Fibroblast of lung (primary cell): ENCODE data around the gene NF2. TPM values are rescaled to one million over a fixed set of nuclear protein-coding genes. Genes with fewer than 3 reads are reported as not detected.
A peak's percentile ranks its signal among the peaks of the same experiment; 100 is the strongest.

Source experiments
- DNase-seq, 2 donors: peaks; one replicate each; pipeline versions ENCODE4 v3.0.0 to v3.0.0-alpha.2; 2010; ENCODE audit warnings: low read depth in 2 of 2
- H2AFZ ChIP-seq: 2 replicates; pipeline ENCODE4 v1.5.1; 2012; ENCODE audit warnings: low read length, control low read depth, inconsistent platforms
- H3K27ac ChIP-seq: 2 replicates; pipeline ENCODE4 v1.5.1; 2011; ENCODE audit warnings: low read length, control low read depth; ENCODE audit not compliant: insufficient read depth
- H3K27me3 ChIP-seq: 2 replicates; pipeline ENCODE4 v1.5.1; 2011; ENCODE audit warnings: mild to moderate bottlenecking, low read length; ENCODE audit not compliant: control insufficient read depth, insufficient read depth
- H3K36me3 ChIP-seq: 2 replicates; pipeline ENCODE4 v1.5.1; 2011; ENCODE audit warnings: low read length; ENCODE audit not compliant: control insufficient read depth, insufficient read depth
- H3K4me1 ChIP-seq: 2 replicates; pipeline ENCODE4 v1.5.1; 2011; ENCODE audit warnings: low read length; ENCODE audit not compliant: control insufficient read depth, insufficient read depth; ENCODE audit errors: extremely low read depth
- H3K4me2 ChIP-seq: 2 replicates; pipeline ENCODE4 v1.5.1; 2011; ENCODE audit warnings: low read length, control low read depth; ENCODE audit not compliant: insufficient read depth; ENCODE audit errors: extremely low read depth
- H3K4me3 ChIP-seq, 4 experiments: fragments of 200-600 bp in 1 of 4; sonication (generic) in 1 of 4; replicated peaks in 1 of 4; 2 replicates each; pipeline ENCODE4 v1.5.1; 2011 to 2016; ENCODE audit warnings: low read length in 4 of 4, low read depth in 3 of 4, mild to moderate bottlenecking in 3 of 4, control low read depth in 2 of 4, inconsistent platforms in 1 of 4, mixed read lengths in 1 of 4; ENCODE audit not compliant: insufficient read depth in 1 of 4; ENCODE audit errors: control extremely low read depth in 1 of 4
- H3K79me2 ChIP-seq: 2 replicates; pipeline ENCODE4 v1.5.1; 2012; ENCODE audit warnings: mild to moderate bottlenecking, low read length, inconsistent platforms; ENCODE audit not compliant: control insufficient read depth, insufficient read depth
- H3K9ac ChIP-seq: 2 replicates; pipeline ENCODE4 v1.5.1; 2011; ENCODE audit warnings: mild to moderate bottlenecking, low read length, control low read depth; ENCODE audit not compliant: insufficient read depth
- H3K9me3 ChIP-seq: 2 replicates; pipeline ENCODE4 v1.5.1; 2012; ENCODE audit warnings: low read depth, low read length; ENCODE audit not compliant: control insufficient read depth, insufficient read depth
- H4K20me1 ChIP-seq: 2 replicates; pipeline ENCODE4 v1.5.1; 2011; ENCODE audit warnings: low read length; ENCODE audit not compliant: control insufficient read depth, insufficient read depth; ENCODE audit errors: extremely low read depth
- EZH2 ChIP-seq: IDR thresholded peaks from 2 replicates; pipeline ENCODE4 v1.5.1; 2012; ENCODE audit warnings: low read length, control low read depth, mild to moderate bottlenecking; ENCODE audit errors: missing control alignments
- polyA plus RNA-seq, 2 donors: library from polyadenylated mRNA; depleted of rRNA in 1 of 2; stranded (reverse) in 1 of 2; unstranded in 1 of 2; fragments of >200 nt; gene quantifications; 2 replicates each; pipeline ENCODE4 v1.2.1, GENCODE V29; 2011 to 2012; ENCODE audit warnings: missing spikeins in 1 of 2
- total RNA-seq: library from RNA; depleted of rRNA; stranded (reverse); fragments of >200 nt; gene quantifications from 2 replicates; pipeline ENCODE4 v1.2.1, GENCODE V29; 2014
- TF ChIP-seq, protein P1 (sequence below), 2 donors: IDR thresholded peaks in 1 of 2; conservative IDR thresholded peaks in 1 of 2; 1 replicate in 1 of 2; 2 replicates in 1 of 2; pipeline ENCODE4 v1.5.1; 2011 to 2012; ENCODE audit warnings: low read length in 2 of 2, control low read depth in 1 of 2, inconsistent platforms in 1 of 2, low read depth in 1 of 2, mild to moderate bottlenecking in 1 of 2

The NF2 gene
- total and polyA plus RNA-seq, 2 donors (not counting 1 experiment from before 2014, with no cell fraction given): 55.5 to 80.9 TPM

DNA sequence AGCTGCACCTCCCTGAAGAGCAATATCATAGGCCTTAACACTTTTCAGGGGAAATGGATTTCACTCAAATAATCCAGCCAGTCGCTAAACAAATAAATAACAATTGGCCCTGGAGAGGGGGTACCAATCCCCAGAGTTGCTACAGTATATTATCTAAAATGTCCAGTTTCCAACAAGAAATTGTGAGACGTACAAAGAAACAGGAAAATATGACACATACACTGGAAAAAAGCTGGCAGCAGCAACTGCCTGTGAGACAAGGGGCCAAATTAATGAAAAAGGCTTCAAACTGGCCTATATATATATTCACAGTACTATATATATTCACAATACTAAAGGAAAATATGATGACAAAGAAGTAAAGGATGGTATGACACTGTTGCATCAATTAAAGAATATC lies 4.0 kb downstream of the NF2 start:
- no peaks in the 10 kb centered on the region for H3K36me3 ChIP-seq
- TF ChIP-seq EZH2: no peak
- TF ChIP-seq, protein P1, sequence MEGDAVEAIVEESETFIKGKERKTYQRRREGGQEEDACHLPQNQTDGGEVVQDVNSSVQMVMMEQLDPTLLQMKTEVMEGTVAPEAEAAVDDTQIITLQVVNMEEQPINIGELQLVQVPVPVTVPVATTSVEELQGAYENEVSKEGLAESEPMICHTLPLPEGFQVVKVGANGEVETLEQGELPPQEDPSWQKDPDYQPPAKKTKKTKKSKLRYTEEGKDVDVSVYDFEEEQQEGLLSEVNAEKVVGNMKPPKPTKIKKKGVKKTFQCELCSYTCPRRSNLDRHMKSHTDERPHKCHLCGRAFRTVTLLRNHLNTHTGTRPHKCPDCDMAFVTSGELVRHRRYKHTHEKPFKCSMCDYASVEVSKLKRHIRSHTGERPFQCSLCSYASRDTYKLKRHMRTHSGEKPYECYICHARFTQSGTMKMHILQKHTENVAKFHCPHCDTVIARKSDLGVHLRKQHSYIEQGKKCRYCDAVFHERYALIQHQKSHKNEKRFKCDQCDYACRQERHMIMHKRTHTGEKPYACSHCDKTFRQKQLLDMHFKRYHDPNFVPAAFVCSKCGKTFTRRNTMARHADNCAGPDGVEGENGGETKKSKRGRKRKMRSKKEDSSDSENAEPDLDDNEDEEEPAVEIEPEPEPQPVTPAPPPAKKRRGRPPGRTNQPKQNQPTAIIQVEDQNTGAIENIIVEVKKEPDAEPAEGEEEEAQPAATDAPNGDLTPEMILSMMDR (conservative IDR thresholded peaks at IDR 0.05 in 1 of 2, IDR thresholded peaks at IDR 0.05 in 1 of 2; ENCODE audit: low read depth in 1 of 2, low read length in 2 of 2): no peak
- H3K9ac ChIP-seq: no peak overlapping the region
- H3K4me2 ChIP-seq: no peak overlapping the region
- H3K9me3 ChIP-seq: no peaks in the 10 kb centered on the region
- no peak overlapping the region for H2AFZ ChIP-seq
- H3K4me3 ChIP-seq: no peak overlapping the region
- DNase-seq: peak in 1 of 2 donors; percentile 35
- no peaks in the 10 kb centered on the region for H3K27me3 ChIP-seq
- peaks cover 4% of the 10 kb centered on the region for H3K4me1 ChIP-seq
- H3K27ac ChIP-seq: no peak overlapping the region
- H3K79me2 ChIP-seq: peaks cover 78% of the 10 kb centered on the region
- H4K20me1 ChIP-seq: no peaks in the 10 kb centered on the region

DNA sequence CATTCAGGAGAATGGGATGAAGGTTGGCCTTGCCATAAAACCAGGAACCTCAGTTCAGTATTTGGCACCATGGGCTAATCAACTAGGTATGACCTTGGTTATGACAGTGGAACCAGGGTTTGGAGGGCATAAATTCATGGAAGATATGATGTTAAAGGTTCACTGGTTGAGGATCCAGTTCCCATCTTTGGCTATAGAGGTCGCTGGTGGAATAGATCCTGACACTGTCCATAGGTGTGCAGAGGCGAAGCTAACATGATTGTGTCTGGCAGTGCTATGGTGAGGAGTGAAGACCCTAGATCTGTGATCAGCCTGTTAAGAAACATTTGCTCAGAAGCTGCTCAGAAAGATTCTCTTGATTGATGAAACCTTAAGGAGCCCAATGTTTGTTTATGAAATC lies 5.7 kb downstream of the NF2 start:
- Histone ChIP-seq H3K9ac (no peak overlapping the region), H4K20me1 (no peaks in the 10 kb centered on the region), H3K27me3 (no peaks in the 10 kb centered on the region), H3K4me2 (no peak overlapping the region), H3K4me3 (no peak overlapping the region), H3K79me2 (peaks cover 87% of the 10 kb centered on the region), H2AFZ (no peak overlapping the region), H3K36me3 (no peaks in the 10 kb centered on the region), H3K9me3 (no peaks in the 10 kb centered on the region), H3K4me1 (peaks cover 4% of the 10 kb centered on the region), H3K27ac (no peak overlapping the region)
- TF ChIP-seq EZH2: no peak
- TF ChIP-seq, protein P1 (conservative IDR thresholded peaks at IDR 0.05 in 1 of 2, IDR thresholded peaks at IDR 0.05 in 1 of 2; ENCODE audit: low read depth in 1 of 2, low read length in 2 of 2): peak in 1 of 2 donors; percentile 32
- no peak for DNase-seq

DNA sequence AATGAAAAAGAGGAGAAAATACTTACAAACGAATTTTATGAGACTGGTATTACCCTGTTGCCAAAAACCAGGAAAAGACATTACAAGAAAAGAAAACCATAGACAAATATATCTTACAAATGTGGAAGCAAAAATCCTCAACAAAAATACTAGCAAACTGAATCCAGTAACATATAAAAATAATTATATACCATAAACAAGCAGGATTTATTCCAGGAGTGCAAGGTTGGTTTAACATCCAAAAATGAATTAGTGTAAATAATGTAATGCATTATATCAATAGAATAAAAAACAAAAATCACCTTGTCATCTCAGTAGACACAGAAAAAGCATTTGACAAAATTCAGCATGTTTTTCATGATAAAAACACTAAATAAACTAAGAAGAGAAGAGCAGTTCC lies 7.3 kb downstream of the NF2 start:
- Histone ChIP-seq H3K79me2 (peaks cover 84% of the 10 kb centered on the region), H3K27ac (no peak overlapping the region), H3K27me3 (no peaks in the 10 kb centered on the region), H3K4me1 (no peaks in the 10 kb centered on the region), H3K9ac (no peak overlapping the region), H3K4me3 (no peak overlapping the region), H4K20me1 (no peaks in the 10 kb centered on the region), H3K4me2 (no peak overlapping the region), H3K36me3 (no peaks in the 10 kb centered on the region), H2AFZ (no peak overlapping the region), H3K9me3 (no peaks in the 10 kb centered on the region)
- TF ChIP-seq EZH2: no peak
- TF ChIP-seq, protein P1 (conservative IDR thresholded peaks at IDR 0.05 in 1 of 2, IDR thresholded peaks at IDR 0.05 in 1 of 2; ENCODE audit: low read depth in 1 of 2, low read length in 2 of 2): no peak
- no peak for DNase-seq
